ENCODE measurements around the gene EMC8.
"Not testable (repeated sequence)": the region's sequence is repeated elsewhere in the genome, so short reads cannot be mapped to it uniquely, and the experiment has no call there.

The EMC8 gene

GRCh38 chr16:85840801-85841200 is 41.5 kb upstream of the EMC8 start:
- Histone ChIP-seq H3K4me1 (ENCODE audit: control insufficient read depth, insufficient read depth, low read length) (no peaks in the 10 kb centered on the region), H3K36me3 (ENCODE audit: control insufficient read depth, insufficient read depth, low read length, severe bottlenecking) (no peaks in the 10 kb centered on the region), H3K9me3 (ENCODE audit: control insufficient read depth, low read length) (peaks cover 6% of the 10 kb centered on the region), H3K9ac (ENCODE audit: low read length) (no peak overlapping the region), H3K4me3 (ENCODE audit: low read length) (no peak overlapping the region), H3K27me3 (replicated peaks; ENCODE audit: control insufficient read depth, insufficient read depth, low read length) (peaks cover 60% of the 10 kb centered on the region)
- no peak for DNase-seq (ENCODE audit: low read depth)

- H3K9me3 ChIP-seq (ENCODE audit: control insufficient read depth, low read length), result peaks cover 6% of the 10 kb centered on the region
- H3K4me3 ChIP-seq (ENCODE audit: low read length), result no peak overlapping the region
- no peak for DNase-seq (ENCODE audit: low read depth)
- H3K27me3 ChIP-seq (replicated peaks; ENCODE audit: control insufficient read depth, insufficient read depth, low read length), result peaks cover 64% of the 10 kb centered on the region
- no peak overlapping the region for H3K9ac ChIP-seq (ENCODE audit: low read length)
- H3K4me1 ChIP-seq (ENCODE audit: control insufficient read depth, insufficient read depth, low read length), result no peaks in the 10 kb centered on the region
- no peaks in the 10 kb centered on the region for H3K36me3 ChIP-seq (ENCODE audit: control insufficient read depth, insufficient read depth, low read length, severe bottlenecking)
Observed at GRCh38 chr16:85840395-85840794, 41.1 kb upstream of the EMC8 start.

- Histone ChIP-seq H3K27me3 (replicated peaks; ENCODE audit: control insufficient read depth, insufficient read depth, low read length) (peaks cover 64% of the 10 kb centered on the region), H3K9me3 (ENCODE audit: control insufficient read depth, low read length) (peaks cover 6% of the 10 kb centered on the region), H3K4me3 (ENCODE audit: low read length) (no peak overlapping the region), H3K4me1 (ENCODE audit: control insufficient read depth, insufficient read depth, low read length) (no peaks in the 10 kb centered on the region), H3K36me3 (ENCODE audit: control insufficient read depth, insufficient read depth, low read length, severe bottlenecking) (no peaks in the 10 kb centered on the region), H3K9ac (ENCODE audit: low read length) (no peak overlapping the region)
- no peak for DNase-seq (ENCODE audit: low read depth)
Observed at GRCh38 chr16:85839681-85840240, 40.4 kb upstream of the EMC8 start.

GRCh38 chr16:85838876-85839585 is 39.7 kb upstream of the EMC8 start:
- no peak overlapping the region for H3K9ac ChIP-seq (ENCODE audit: low read length)
- H3K4me1 ChIP-seq (ENCODE audit: control insufficient read depth, insufficient read depth, low read length), result no peaks in the 10 kb centered on the region
- H3K9me3 ChIP-seq (ENCODE audit: control insufficient read depth, low read length), result peaks cover 6% of the 10 kb centered on the region
- no peaks in the 10 kb centered on the region for H3K36me3 ChIP-seq (ENCODE audit: control insufficient read depth, insufficient read depth, low read length, severe bottlenecking)
- no peak overlapping the region for H3K4me3 ChIP-seq (ENCODE audit: low read length)
- H3K27me3 ChIP-seq (replicated peaks; ENCODE audit: control insufficient read depth, insufficient read depth, low read length), result peaks cover 62% of the 10 kb centered on the region
- no peak for DNase-seq (ENCODE audit: low read depth)

GRCh38 chr16:85838381-85838780 is 39.0 kb upstream of the EMC8 start:
- Histone ChIP-seq H3K4me3 (ENCODE audit: low read length) (no peak overlapping the region), H3K9me3 (ENCODE audit: control insufficient read depth, low read length) (peaks cover 6% of the 10 kb centered on the region), H3K36me3 (ENCODE audit: control insufficient read depth, insufficient read depth, low read length, severe bottlenecking) (no peaks in the 10 kb centered on the region), H3K4me1 (ENCODE audit: control insufficient read depth, insufficient read depth, low read length) (no peaks in the 10 kb centered on the region), H3K27me3 (replicated peaks; ENCODE audit: control insufficient read depth, insufficient read depth, low read length) (peaks cover 61% of the 10 kb centered on the region), H3K9ac (ENCODE audit: low read length) (no peak overlapping the region)
- no peak for DNase-seq (ENCODE audit: low read depth)

GRCh38 chr16:85837654-85838053 is 38.3 kb upstream of the EMC8 start:
- H3K9ac ChIP-seq (ENCODE audit: low read length); H3K4me1 ChIP-seq (ENCODE audit: control insufficient read depth, insufficient read depth, low read length); H3K4me3 ChIP-seq (ENCODE audit: low read length); H3K36me3 ChIP-seq (ENCODE audit: control insufficient read depth, insufficient read depth, low read length, severe bottlenecking); H3K9me3 ChIP-seq (ENCODE audit: control insufficient read depth, low read length); DNase-seq (ENCODE audit: low read depth): not testable (repeated sequence)
- peaks cover 66% of the 10 kb centered on the region for H3K27me3 ChIP-seq (replicated peaks; ENCODE audit: control insufficient read depth, insufficient read depth, low read length)

GRCh38 chr16:85836706-85837582 is 37.6 kb upstream of the EMC8 start:
- no peak for DNase-seq (ENCODE audit: low read depth)
- H3K27me3 ChIP-seq (replicated peaks; ENCODE audit: control insufficient read depth, insufficient read depth, low read length), result peaks cover 63% of the 10 kb centered on the region
- no peaks in the 10 kb centered on the region for H3K9me3 ChIP-seq (ENCODE audit: control insufficient read depth, low read length)
- no peak overlapping the region for H3K4me3 ChIP-seq (ENCODE audit: low read length)
- H3K9ac ChIP-seq (ENCODE audit: low read length), result no peak overlapping the region
- no peaks in the 10 kb centered on the region for H3K36me3 ChIP-seq (ENCODE audit: control insufficient read depth, insufficient read depth, low read length, severe bottlenecking)
- H3K4me1 ChIP-seq (ENCODE audit: control insufficient read depth, insufficient read depth, low read length), result no peaks in the 10 kb centered on the region

GRCh38 chr16:85835956-85836705 is 36.8 kb upstream of the EMC8 start:
- peaks cover 64% of the 10 kb centered on the region for H3K27me3 ChIP-seq (replicated peaks; ENCODE audit: control insufficient read depth, insufficient read depth, low read length)
- no peaks in the 10 kb centered on the region for H3K4me1 ChIP-seq (ENCODE audit: control insufficient read depth, insufficient read depth, low read length)
- H3K9ac ChIP-seq (ENCODE audit: low read length), result no peak overlapping the region
- H3K4me3 ChIP-seq (ENCODE audit: low read length), result no peak overlapping the region
- H3K36me3 ChIP-seq (ENCODE audit: control insufficient read depth, insufficient read depth, low read length, severe bottlenecking), result no peaks in the 10 kb centered on the region
- DNase-seq (ENCODE audit: low read depth), result no peak
- no peaks in the 10 kb centered on the region for H3K9me3 ChIP-seq (ENCODE audit: control insufficient read depth, low read length)

GRCh38 chr16:85835227-85835751 is 35.9 kb upstream of the EMC8 start:
- Histone ChIP-seq H3K27me3 (replicated peaks; ENCODE audit: control insufficient read depth, insufficient read depth, low read length) (peaks cover 70% of the 10 kb centered on the region), H3K9ac (ENCODE audit: low read length) (no peak overlapping the region), H3K9me3 (ENCODE audit: control insufficient read depth, low read length) (no peaks in the 10 kb centered on the region), H3K36me3 (ENCODE audit: control insufficient read depth, insufficient read depth, low read length, severe bottlenecking) (no peaks in the 10 kb centered on the region), H3K4me3 (ENCODE audit: low read length) (no peak overlapping the region), H3K4me1 (ENCODE audit: control insufficient read depth, insufficient read depth, low read length) (no peaks in the 10 kb centered on the region)
- DNase-seq (ENCODE audit: low read depth), result no peak

GRCh38 chr16:85834741-85835140 is 35.4 kb upstream of the EMC8 start:
- Histone ChIP-seq H3K9me3 (ENCODE audit: control insufficient read depth, low read length) (no peaks in the 10 kb centered on the region), H3K4me1 (ENCODE audit: control insufficient read depth, insufficient read depth, low read length) (no peaks in the 10 kb centered on the region), H3K9ac (ENCODE audit: low read length) (no peak overlapping the region), H3K36me3 (ENCODE audit: control insufficient read depth, insufficient read depth, low read length, severe bottlenecking) (no peaks in the 10 kb centered on the region), H3K27me3 (replicated peaks; ENCODE audit: control insufficient read depth, insufficient read depth, low read length) (peaks cover 68% of the 10 kb centered on the region), H3K4me3 (ENCODE audit: low read length) (no peak overlapping the region)
- no peak for DNase-seq (ENCODE audit: low read depth)
